Endothelial cell of umbilical vein (primary cell): Measurements from ENCODE around the gene FAM3C.

ENCODE experiments used
- EZH2 ChIP-seq: IDR thresholded peaks from 2 replicates; pipeline ENCODE4 v1.6.1; 2012; ENCODE audit warnings: borderline replicate concordance, low read depth, mild to moderate bottlenecking, moderate library complexity, low read length, inconsistent platforms; ENCODE audit not compliant: severe bottlenecking
- FOS ChIP-seq: IDR thresholded peaks from 2 replicates; pipeline ENCODE4 v1.6.1; 2011; ENCODE audit warnings: mild to moderate bottlenecking, low read length, moderate library complexity, borderline replicate concordance; ENCODE audit not compliant: insufficient read depth
- GATA2 ChIP-seq: IDR thresholded peaks from 2 replicates; pipeline ENCODE4 v1.7.0; 2011; ENCODE audit warnings: low read depth, mild to moderate bottlenecking, moderate library complexity, mixed read lengths, low read length; ENCODE audit not compliant: insufficient read length, insufficient read depth
- MYC ChIP-seq: IDR thresholded peaks from one replicate; pipeline ENCODE4 v1.6.1; 2011; ENCODE audit warnings: mild to moderate bottlenecking, low read depth, low read length
- POLR2A ChIP-seq: IDR thresholded peaks from 2 replicates; pipeline ENCODE4 v1.6.1; 2012; ENCODE audit warnings: low read depth, mild to moderate bottlenecking, control low read depth, low read length
- POLR2AphosphoS5 ChIP-seq: IDR thresholded peaks from 2 replicates; pipeline ENCODE4 v1.6.1; 2012; ENCODE audit warnings: low read depth, mild to moderate bottlenecking, control low read depth, low read length, moderate library complexity; ENCODE audit not compliant: insufficient read depth
- TF ChIP-seq, protein P1 (sequence below), 2 donors: IDR thresholded peaks; 1 replicate in 1 of 2; 2 replicates in 1 of 2; pipeline ENCODE4 v1.5.1; 2011; ENCODE audit warnings: low read length in 2 of 2, mild to moderate bottlenecking in 2 of 2, moderate library complexity in 2 of 2, control low read depth in 1 of 2, inconsistent platforms in 1 of 2, low read depth in 1 of 2; ENCODE audit not compliant: insufficient read depth in 1 of 2; ENCODE audit errors: extremely low read depth in 1 of 2

DNA sequence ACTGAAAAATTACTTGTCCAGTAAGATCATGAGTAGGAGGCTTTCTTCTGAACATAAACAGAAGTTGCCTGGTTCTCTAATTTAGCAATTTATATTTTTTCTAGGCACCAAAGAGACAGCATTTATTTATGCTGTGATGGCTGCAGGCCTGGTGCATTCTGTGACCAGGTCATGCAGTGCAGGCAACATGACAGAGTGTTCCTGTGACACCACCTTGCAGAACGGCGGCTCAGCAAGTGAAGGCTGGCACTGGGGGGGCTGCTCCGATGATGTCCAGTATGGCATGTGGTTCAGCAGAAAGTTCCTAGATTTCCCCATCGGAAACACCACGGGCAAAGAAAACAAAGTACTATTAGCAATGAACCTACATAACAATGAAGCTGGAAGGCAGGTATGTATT is 64.5 kb downstream of the FAM3C start:
- TF ChIP-seq EZH2: no peak
- TF ChIP-seq, protein P1, sequence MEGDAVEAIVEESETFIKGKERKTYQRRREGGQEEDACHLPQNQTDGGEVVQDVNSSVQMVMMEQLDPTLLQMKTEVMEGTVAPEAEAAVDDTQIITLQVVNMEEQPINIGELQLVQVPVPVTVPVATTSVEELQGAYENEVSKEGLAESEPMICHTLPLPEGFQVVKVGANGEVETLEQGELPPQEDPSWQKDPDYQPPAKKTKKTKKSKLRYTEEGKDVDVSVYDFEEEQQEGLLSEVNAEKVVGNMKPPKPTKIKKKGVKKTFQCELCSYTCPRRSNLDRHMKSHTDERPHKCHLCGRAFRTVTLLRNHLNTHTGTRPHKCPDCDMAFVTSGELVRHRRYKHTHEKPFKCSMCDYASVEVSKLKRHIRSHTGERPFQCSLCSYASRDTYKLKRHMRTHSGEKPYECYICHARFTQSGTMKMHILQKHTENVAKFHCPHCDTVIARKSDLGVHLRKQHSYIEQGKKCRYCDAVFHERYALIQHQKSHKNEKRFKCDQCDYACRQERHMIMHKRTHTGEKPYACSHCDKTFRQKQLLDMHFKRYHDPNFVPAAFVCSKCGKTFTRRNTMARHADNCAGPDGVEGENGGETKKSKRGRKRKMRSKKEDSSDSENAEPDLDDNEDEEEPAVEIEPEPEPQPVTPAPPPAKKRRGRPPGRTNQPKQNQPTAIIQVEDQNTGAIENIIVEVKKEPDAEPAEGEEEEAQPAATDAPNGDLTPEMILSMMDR (IDR thresholded peaks at IDR 0.05; ENCODE audit: extremely low read depth in 1 of 2, insufficient read depth in 1 of 2, low read depth in 1 of 2, low read length in 2 of 2): no peak
- TF ChIP-seq FOS: no peak
- no peak for TF ChIP-seq POLR2AphosphoS5
- no peak for TF ChIP-seq GATA2
- no peak for TF ChIP-seq POLR2A
- no peak for TF ChIP-seq MYC
